Caco-2 (cell line): ENCODE data around the gene LRP1B. TPM values are rescaled to one million over a fixed set of nuclear protein-coding genes. Genes with fewer than 3 reads are reported as not detected.
A peak's percentile ranks its signal among the peaks of the same experiment; 100 is the strongest.

Experiments
- BruUV-seq: library from RNA; stranded (reverse); fragments of 400-500 nt; replicated peaks from 2 replicates; lab custom pipeline; 2021; lab: Mats Ljungman, UMichigan
- CTCF ChIA-PET: fragments of 300-600 bp; sonication (Branson Sonifier 250); formaldehyde crosslinking; loops from one replicate; lab custom pipeline; 2022; ENCODE audit warnings: antibody characterized with exemption; lab: Charles Lee
- POLR2A ChIA-PET: fragments of 300-600 bp; sonication (Branson Sonifier 250); formaldehyde crosslinking; loops from one replicate; lab custom pipeline; 2022; ENCODE audit warnings: antibody characterized with exemption; lab: Charles Lee
- DNase-seq, 2 experiments: peaks; one replicate each; pipeline versions ENCODE4 v3.0.0 to v3.0.0-alpha.2; 2020 to 2022
- H3K27me3 ChIP-seq: replicated peaks from 2 replicates; pipeline ENCODE4 v1.6.0; 2011; ENCODE audit warnings: low read length; ENCODE audit not compliant: control insufficient read depth, insufficient read depth
- H3K36me3 ChIP-seq: 2 replicates; pipeline ENCODE4 v1.5.1; 2011; ENCODE audit warnings: low read length; ENCODE audit not compliant: control insufficient read depth, insufficient read depth
- H3K4me1 ChIP-seq: fragments of 250-450 bp; sonication (Bioruptor Pico); 2 replicates; pipeline ENCODE4 v1.5.1; 2020; ENCODE audit warnings: mild to moderate bottlenecking
- H3K4me3 ChIP-seq: 2 replicates; pipeline ENCODE4 v1.5.1; 2011; ENCODE audit warnings: low read depth, mild to moderate bottlenecking, control low read depth, low read length
- H3K9me3 ChIP-seq: fragments of 250-450 bp; sonication (Bioruptor Pico); 2 replicates; pipeline ENCODE4 v1.5.1; 2020; ENCODE audit warnings: mild to moderate bottlenecking, moderate library complexity
- H3K27ac Mint-ChIP-seq: one replicate; pipeline ENCODE4 v1.8.0; 2022; ENCODE audit warnings: mixed read lengths; ENCODE audit not compliant: unreplicated experiment
- H3K27me3 Mint-ChIP-seq: one replicate; pipeline ENCODE4 v1.8.0; 2022; ENCODE audit warnings: mixed read lengths; ENCODE audit not compliant: insufficient read depth, unreplicated experiment
- H3K36me3 Mint-ChIP-seq: one replicate; pipeline ENCODE4 v1.8.0; 2022; ENCODE audit warnings: mild to moderate bottlenecking, mixed read lengths; ENCODE audit not compliant: insufficient read depth, unreplicated experiment
- H3K4me1 Mint-ChIP-seq: one replicate; pipeline ENCODE4 v1.8.0; 2022; ENCODE audit warnings: low read depth, mixed read lengths; ENCODE audit not compliant: unreplicated experiment
- H3K4me3 Mint-ChIP-seq: one replicate; pipeline ENCODE4 v1.8.0; 2022; ENCODE audit warnings: mild to moderate bottlenecking, moderate library complexity, mixed read lengths; ENCODE audit not compliant: unreplicated experiment
- H3K9me3 Mint-ChIP-seq: one replicate; pipeline ENCODE4 v1.8.0; 2022; ENCODE audit warnings: mixed read lengths; ENCODE audit not compliant: unreplicated experiment
- intact Hi-C: fragments of 100-400 bp; cut with micrococcal nuclease; formaldehyde crosslinking; loops from one replicate; pipeline ENCODE4 v1.10.0; 2022; ENCODE audit not compliant: unreplicated experiment
- total RNA-seq: library from RNA; stranded (reverse); gene quantifications from 2 replicates; pipeline ENCODE4 v1.2.3, GENCODE V29; 2022
- TF ChIP-seq, protein P1 (sequence below), 2 experiments: fragments of 200-600 bp in 1 of 2; IDR thresholded peaks; 1 replicate in 1 of 2; 2 replicates in 1 of 2; pipeline versions ENCODE4 v1.5.1 to v1.8.0; 2011 to 2022; ENCODE audit warnings: antibody characterized with exemption in 1 of 2, control low read depth in 1 of 2, inconsistent platforms in 1 of 2, low read depth in 1 of 2, low read length in 1 of 2, mild to moderate bottlenecking in 1 of 2, moderate library complexity in 1 of 2; ENCODE audit not compliant: insufficient read depth in 1 of 2, severe bottlenecking in 1 of 2, unreplicated experiment in 1 of 2

The LRP1B gene
- total RNA-seq, 1 experiment from 2014 or later, result not detected

DNA sequence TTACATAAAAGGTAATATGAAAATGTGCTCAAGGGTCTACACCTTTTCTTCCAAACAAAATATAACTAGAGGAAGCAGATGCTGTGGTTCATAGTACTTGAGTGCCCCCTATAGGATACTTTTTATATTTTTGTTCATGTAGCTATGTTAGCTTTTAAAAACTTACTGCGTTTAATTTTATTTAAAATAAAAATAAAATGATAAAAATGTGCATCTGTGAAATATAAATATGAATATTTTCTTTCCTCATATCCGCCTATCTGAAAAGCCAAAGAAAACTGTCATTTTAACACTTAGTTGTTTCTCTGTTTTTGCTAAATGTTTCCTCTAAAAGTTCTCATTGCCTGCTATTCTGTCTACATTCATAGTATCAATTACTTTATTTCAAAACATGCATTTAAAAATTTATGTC, 9.6 kb upstream of the LRP1B start:
- Histone ChIP-seq H3K36me3 (no peaks in the 10 kb centered on the region), H3K4me3 (no peak overlapping the region), H3K9me3 (no peaks in the 10 kb centered on the region), H3K4me1 (no peaks in the 10 kb centered on the region), H3K27me3 (no peaks in the 10 kb centered on the region)
- Mint-ChIP-seq H3K4me1 (no peaks in the 10 kb centered on the region), H3K9me3 (no peaks in the 10 kb centered on the region), H3K27ac (no peak overlapping the region), H3K4me3 (no peak overlapping the region), H3K27me3 (no peaks in the 10 kb centered on the region), H3K36me3 (no peaks in the 10 kb centered on the region)
- ChIA-PET CTCF (interaction anchor here (0.5 to 1.0 kb wide), 4 partner anchors 9 to 509 kb away, joined by 3 to 5 read pairs (median 3); partner anchors contain the start of gene LRP1B), POLR2A (no interaction called here)
- intact Hi-C loops, result loop anchor here (1.0 kb wide), 1 partner anchor 229 kb away; no protein-coding TSS in a partner anchor
- TF ChIP-seq, protein P1, sequence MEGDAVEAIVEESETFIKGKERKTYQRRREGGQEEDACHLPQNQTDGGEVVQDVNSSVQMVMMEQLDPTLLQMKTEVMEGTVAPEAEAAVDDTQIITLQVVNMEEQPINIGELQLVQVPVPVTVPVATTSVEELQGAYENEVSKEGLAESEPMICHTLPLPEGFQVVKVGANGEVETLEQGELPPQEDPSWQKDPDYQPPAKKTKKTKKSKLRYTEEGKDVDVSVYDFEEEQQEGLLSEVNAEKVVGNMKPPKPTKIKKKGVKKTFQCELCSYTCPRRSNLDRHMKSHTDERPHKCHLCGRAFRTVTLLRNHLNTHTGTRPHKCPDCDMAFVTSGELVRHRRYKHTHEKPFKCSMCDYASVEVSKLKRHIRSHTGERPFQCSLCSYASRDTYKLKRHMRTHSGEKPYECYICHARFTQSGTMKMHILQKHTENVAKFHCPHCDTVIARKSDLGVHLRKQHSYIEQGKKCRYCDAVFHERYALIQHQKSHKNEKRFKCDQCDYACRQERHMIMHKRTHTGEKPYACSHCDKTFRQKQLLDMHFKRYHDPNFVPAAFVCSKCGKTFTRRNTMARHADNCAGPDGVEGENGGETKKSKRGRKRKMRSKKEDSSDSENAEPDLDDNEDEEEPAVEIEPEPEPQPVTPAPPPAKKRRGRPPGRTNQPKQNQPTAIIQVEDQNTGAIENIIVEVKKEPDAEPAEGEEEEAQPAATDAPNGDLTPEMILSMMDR (IDR thresholded peaks at IDR 0.05; ENCODE audit: insufficient read depth in 1 of 2, low read depth in 1 of 2, low read length in 1 of 2, severe bottlenecking in 1 of 2, unreplicated experiment in 1 of 2), result peak; percentile 35 to 43
- DNase-seq, result no peak
- BruUV-seq, result no TSS peak

- CTCF ChIA-PET, result no interaction called here
- no peaks in the 10 kb centered on the region for H3K9me3 ChIP-seq
- POLR2A ChIA-PET, result no interaction called here
Measured at GRCh38 chr2:142139384-142139783, 8.6 kb upstream of the LRP1B start.

GRCh38 chr2:142136571-142136970, 5.8 kb upstream of the LRP1B start:
- H3K4me3 ChIP-seq, result no peak overlapping the region
- DNase-seq, result no peak
- TF ChIP-seq, protein P1 (IDR thresholded peaks at IDR 0.05; ENCODE audit: insufficient read depth in 1 of 2, low read depth in 1 of 2, low read length in 1 of 2, severe bottlenecking in 1 of 2, unreplicated experiment in 1 of 2), result no peak
- no peak overlapping the region for H3K27ac Mint-ChIP-seq
- H3K9me3 Mint-ChIP-seq, result no peaks in the 10 kb centered on the region
- H3K36me3 Mint-ChIP-seq, result no peaks in the 10 kb centered on the region
- CTCF ChIA-PET, result no interaction called here
- H3K4me1 Mint-ChIP-seq, result no peaks in the 10 kb centered on the region
- intact Hi-C loops, result loop anchor here (5.0 kb wide), 1 partner anchor 579 kb away; no protein-coding TSS in a partner anchor
- H3K4me3 Mint-ChIP-seq, result no peak overlapping the region
- H3K36me3 ChIP-seq, result no peaks in the 10 kb centered on the region
- no TSS peak for BruUV-seq
- peaks cover 14% of the 10 kb centered on the region for H3K27me3 Mint-ChIP-seq
- no peaks in the 10 kb centered on the region; the same call in 1 of the 2 replicates for H3K27me3 ChIP-seq
- POLR2A ChIA-PET, result no interaction called here
- H3K4me1 ChIP-seq, result no peaks in the 10 kb centered on the region
- no peaks in the 10 kb centered on the region for H3K9me3 ChIP-seq

More at GRCh38 chr2:142139384-142139783, 8.6 kb upstream of the LRP1B start:
- H3K9me3 Mint-ChIP-seq, result no peaks in the 10 kb centered on the region
- Histone ChIP-seq H3K4me1 (no peaks in the 10 kb centered on the region), H3K36me3 (no peaks in the 10 kb centered on the region), H3K27me3 (no peaks in the 10 kb centered on the region), H3K4me3 (no peak overlapping the region)
- TF ChIP-seq, protein P1 (IDR thresholded peaks at IDR 0.05; ENCODE audit: insufficient read depth in 1 of 2, low read depth in 1 of 2, low read length in 1 of 2, severe bottlenecking in 1 of 2, unreplicated experiment in 1 of 2), result no peak
- no peaks in the 10 kb centered on the region for H3K4me1 Mint-ChIP-seq
- intact Hi-C loops, result loop anchor here (5.0 kb wide), 1 partner anchor 582 kb away; no protein-coding TSS in a partner anchor
- no TSS peak for BruUV-seq
- no peak overlapping the region for H3K27ac Mint-ChIP-seq
- no peak overlapping the region for H3K4me3 Mint-ChIP-seq
- peaks cover 5% of the 10 kb centered on the region for H3K27me3 Mint-ChIP-seq
- no peaks in the 10 kb centered on the region for H3K36me3 Mint-ChIP-seq
- no peak for DNase-seq
